H54 (cell line): ENCODE measurements around the gene PDE4C.

Experiments used
- DNase-seq: peaks from one replicate; pipeline ENCODE4 v3.0.0; 2011; ENCODE audit warnings: low spot score, mixed read lengths; ENCODE audit not compliant: insufficient read length
- FAIRE-seq: peaks from 3 replicates; lab custom pipeline; 2011; peaks lifted over from hg19 to GRCh38; lab: Jason Lieb, UNC
- POLR2A ChIP-seq: IDR thresholded peaks from 2 replicates; pipeline ENCODE4 v1.6.1; 2011; ENCODE audit warnings: low read depth, mild to moderate bottlenecking, low read length

PDE4C gene

GRCh38 chr19:18204394-18205199 lies 21.6 kb downstream of the PDE4C start:
- FAIRE-seq (no peak), DNase-seq (no peak)
- TF ChIP-seq POLR2A, result no peak

GRCh38 chr19:18203863-18204393 lies 22.3 kb downstream of the PDE4C start, which contains the start of gene RAB3A:
Gene RAB3A, minus strand, starts transcription at chr19:18204042. Its CDS starts 1,302 bp downstream, at chr19:18202740.
- peak; percentile 95 for DNase-seq
- TF ChIP-seq POLR2A, result peak; percentile 25; the same call in 1 of the 2 replicates
- FAIRE-seq, result peak; percentile 87

- no peak for FAIRE-seq
Observed at GRCh38 chr19:18203408-18203862, 22.8 kb downstream of the PDE4C start.

GRCh38 chr19:18202778-18203407 lies 23.3 kb downstream of the PDE4C start:
- FAIRE-seq, result no peak
- no peak for TF ChIP-seq POLR2A
- no peak for DNase-seq

More at GRCh38 chr19:18203408-18203862, 22.8 kb downstream of the PDE4C start:
- no peak for TF ChIP-seq POLR2A
- DNase-seq, result no peak

- no peak for FAIRE-seq
- no peak for TF ChIP-seq POLR2A
- no peak for DNase-seq
Observed at GRCh38 chr19:18202397-18202777, 23.9 kb downstream of the PDE4C start.

GRCh38 chr19:18198374-18198773 lies 27.9 kb downstream of the PDE4C start:
- no peak for TF ChIP-seq POLR2A
- DNase-seq (no peak), FAIRE-seq (no peak)

- DNase-seq (no peak), FAIRE-seq (no peak)
- TF ChIP-seq POLR2A, result no peak
Observed at GRCh38 chr19:18197941-18198340, 28.3 kb downstream of the PDE4C start.

- FAIRE-seq (no peak), DNase-seq (no peak)
- no peak for TF ChIP-seq POLR2A
Observed at GRCh38 chr19:18197306-18197705, 28.9 kb downstream of the PDE4C start.

- TF ChIP-seq POLR2A, result no peak
- FAIRE-seq (no peak), DNase-seq (no peak)
Observed at GRCh38 chr19:18196511-18196845, 29.8 kb downstream of the PDE4C start.

GRCh38 chr19:18194554-18195238 lies 31.5 kb downstream of the PDE4C start:
- TF ChIP-seq POLR2A, result no peak
- no peak for FAIRE-seq
- DNase-seq, result no peak

- no peak for TF ChIP-seq POLR2A
- no peak for FAIRE-seq
- no peak for DNase-seq
Observed at GRCh38 chr19:18194181-18194530, 32.1 kb downstream of the PDE4C start.

- FAIRE-seq (no peak), DNase-seq (no peak)
- no peak for TF ChIP-seq POLR2A
Observed at GRCh38 chr19:18193388-18194180, 32.7 kb downstream of the PDE4C start.
